H1 (cell line): ENCODE results near the gene GPR137. TPM values are rescaled to one million over a fixed set of nuclear protein-coding genes. Genes with fewer than 3 reads are reported as not detected.

Experiments
- BRCA1 ChIP-seq: IDR thresholded peaks from 2 replicates; pipeline ENCODE4 v1.6.1; 2012; ENCODE audit warnings: low read depth, low read length, improper control_type of control experiment
- CHD1 ChIP-seq: IDR thresholded peaks from 2 replicates; pipeline ENCODE4 v1.6.1; 2012; ENCODE audit warnings: low read depth, low read length, improper control_type of control experiment
- EGR1 ChIP-seq: IDR thresholded peaks from 2 replicates; pipeline ENCODE4 v1.6.1; 2011; ENCODE audit warnings: low read depth, low read length, borderline replicate concordance
- MAX ChIP-seq: IDR thresholded peaks from 2 replicates; pipeline ENCODE4 v1.6.1; 2012; ENCODE audit warnings: inconsistent platforms
- SP1 ChIP-seq: IDR thresholded peaks from 2 replicates; pipeline ENCODE4 v1.6.1; 2011; ENCODE audit warnings: low read depth, low read length
- polyA plus RNA-seq, 7 experiments: library from polyadenylated mRNA; depleted of rRNA in 3 of 7; stranded (reverse) in 5 of 7; unstranded in 2 of 7; fragments of >200 nt in 5 of 7; fragments of 200-250 nt in 2 of 7; gene quantifications; 1 replicate in 5 of 7; 2 replicates in 1 of 7; 4 replicates in 1 of 7; pipeline versions ENCODE4 v1.2.1 to v1.2.3, GENCODE V29; 2011 to 2013; ENCODE audit warnings: missing spikeins in 2 of 7, mixed read lengths in 2 of 7
- total RNA-seq: library from RNA; stranded (reverse); fragmentation: NEBNext Ultra II Directional; extraction: Animal tissue kit (Norgen Biotek cat#: 25700); gene quantifications from 2 replicates; pipeline ENCODE4 v1.2.1, GENCODE V29; 2021
- TF ChIP-seq, protein P1 (sequence below): IDR thresholded peaks from 2 replicates; pipeline ENCODE4 v1.6.1; 2011; ENCODE audit warnings: low read length, improper control_type of control experiment

Gene GPR137
- total and polyA plus RNA-seq, 2 of the 8 experiments (the other 6 are each of a cell fraction or from before 2014, with no cell fraction given) = 36.2 to 37.8 TPM

- TF ChIP-seq MAX (no peak), BRCA1 (no peak), SP1 (no peak), CHD1 (no peak), EGR1 (no peak)
- TF ChIP-seq, protein P1, sequence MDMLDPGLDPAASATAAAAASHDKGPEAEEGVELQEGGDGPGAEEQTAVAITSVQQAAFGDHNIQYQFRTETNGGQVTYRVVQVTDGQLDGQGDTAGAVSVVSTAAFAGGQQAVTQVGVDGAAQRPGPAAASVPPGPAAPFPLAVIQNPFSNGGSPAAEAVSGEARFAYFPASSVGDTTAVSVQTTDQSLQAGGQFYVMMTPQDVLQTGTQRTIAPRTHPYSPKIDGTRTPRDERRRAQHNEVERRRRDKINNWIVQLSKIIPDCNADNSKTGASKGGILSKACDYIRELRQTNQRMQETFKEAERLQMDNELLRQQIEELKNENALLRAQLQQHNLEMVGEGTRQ = no peak
Measured at GRCh38 chr11:64283092-64283491, 2.6 kb upstream of the GPR137 start (continued).
